Measurements from ENCODE around the gene ITGAE.

- TF ChIP-seq CTCF (IDR thresholded peaks at IDR 0.05) = no peak
- TF ChIP-seq POLR2A (IDR thresholded peaks at IDR 0.05) = no peak
These were observed 23.4 kb downstream of the ITGAE start for GRCh38 chr17:3777366-3778120.

Data from lower leg skin (tissue), 3 donors.